ENCODE measurements around the gene LARP1B. TPM values are rescaled to one million over a fixed set of nuclear protein-coding genes. Genes with fewer than 3 reads are reported as not detected.

LARP1B gene
- total and polyA plus RNA-seq, 9 of the 15 experiments (the other 6 are each of a cell fraction or from before 2014, with no cell fraction given), result 19.2 to 59.7 (median 37.9) TPM

GRCh38 chr4:128242601-128243000 lies 181.5 kb downstream of the LARP1B start:
- Histone ChIP-seq H3K27me3 (ENCODE audit: control insufficient read depth in 2 of 2, insufficient read depth in 2 of 2, low read length in 2 of 2) (no peaks in the 10 kb centered on the region; a peak in 1 of 5 replicates), H3K79me2 (ENCODE audit: control insufficient read depth, insufficient read depth, low read length) (no peaks in the 10 kb centered on the region), H3K9me1 (ENCODE audit: control insufficient read depth, insufficient read depth, low read length) (no peaks in the 10 kb centered on the region), H4K20me1 (replicated peaks; ENCODE audit: control insufficient read depth, insufficient read depth, low read length) (no peaks in the 10 kb centered on the region), H2AFZ (ENCODE audit: low read depth, low read length) (no peak overlapping the region), H3K4me1 (replicated peaks in 1 of 2; ENCODE audit: control insufficient read depth in 2 of 2, insufficient read depth in 2 of 2, low read length in 2 of 2) (no peaks in the 10 kb centered on the region; a peak in 1 of 5 replicates), H3K9me3 (replicated peaks; ENCODE audit: control insufficient read depth, insufficient read depth, low read depth, low read length) (no peaks in the 10 kb centered on the region), H3K9ac (ENCODE audit: insufficient read depth in 1 of 2, low read depth in 2 of 2, low read length in 2 of 2) (no peak overlapping the region), H3K36me3 (ENCODE audit: control insufficient read depth, insufficient read depth, low read length) (no peaks in the 10 kb centered on the region), H3K4me3 (no peak overlapping the region), H3K4me2 (ENCODE audit: insufficient read depth, low read length) (no peak overlapping the region), H3K27ac (ENCODE audit: extremely low read depth, low read depth, low read length) (no peak overlapping the region)
- no peak for DNase-seq (ENCODE audit: extremely low read depth in 1 of 4, low spot score in 3 of 4)
- ATAC-seq, result no peak
- intact Hi-C loops (cut with micrococcal nuclease) (no loop called here), in situ Hi-C loops (cut with MboI) (no loop called here)
- ChIA-PET POLR2A (interaction anchor here (1.1 kb wide), 1 partner anchor 10 kb away, joined by 3 read pairs; no protein-coding TSS in a partner anchor), CTCF (ENCODE audit: low intra/inter-chr PET ratio) (no interaction called here)
- 46% methylated on average over 4 of the region's 4 CpGs for WGBS (ENCODE audit: insufficient coverage, low coverage, missing lambda C conversion rate)
- FAIRE-seq, result no peak
- BruUV-seq (replicated peaks), result no TSS peak
- no peak for TF ChIP-seq CEBPG (CRISPR knock-in tag; IDR thresholded peaks at IDR 0.05)
- TF ChIP-seq CEBPG (tag; conservative IDR thresholded peaks at IDR 0.05 in 1 of 2, IDR thresholded peaks at IDR 0.05 in 1 of 2), result no peak
- TF ChIP-seq RUNX1 (IDR thresholded peaks at IDR 0.05; ENCODE audit: low read depth), result no peak
- no peak for TF ChIP-seq IFI16 (CRISPR knock-in tag; IDR thresholded peaks at IDR 0.05)
- no peak for TF ChIP-seq XRCC4 (IDR thresholded peaks at IDR 0.05; ENCODE audit: extremely low read depth, insufficient read depth, insufficient read length)
- TF ChIP-seq HNRNPL (IDR thresholded peaks at IDR 0.05; ENCODE audit: low read depth, low read length), result no peak
- no peak for TF ChIP-seq EWSR1 (IDR thresholded peaks at IDR 0.05; ENCODE audit: borderline replicate concordance, low read depth, partially characterized antibody)
- no peak for TF ChIP-seq FOXJ2 (tag; IDR thresholded peaks at IDR 0.05)
- TF ChIP-seq HDAC3 (IDR thresholded peaks at IDR 0.05; ENCODE audit: borderline replicate concordance, partially characterized antibody), result no peak
- TF ChIP-seq RFX1 (IDR thresholded peaks at IDR 0.05), result no peak
- no peak for TF ChIP-seq ZNF143 (CRISPR knock-in tag; IDR thresholded peaks at IDR 0.05)
- no peak for TF ChIP-seq GABPB1 (CRISPR knock-in tag; IDR thresholded peaks at IDR 0.05)
- TF ChIP-seq ZNF12 (CRISPR knock-in tag; IDR thresholded peaks at IDR 0.05), result no peak
- no peak for TF ChIP-seq ZNF764 (CRISPR knock-in tag; IDR thresholded peaks at IDR 0.05; ENCODE audit: low read depth)
- TF ChIP-seq ELF2 (CRISPR knock-in tag; IDR thresholded peaks at IDR 0.05), result no peak
- no peak for TF ChIP-seq SMC3 (conservative IDR thresholded peaks at IDR 0.05; ENCODE audit: insufficient read depth, low read depth, low read length)
- TF ChIP-seq FOXK2 (conservative IDR thresholded peaks at IDR 0.05 in 1 of 2, IDR thresholded peaks at IDR 0.05 in 1 of 2; ENCODE audit: low read depth in 2 of 2), result no peak
- no peak for TF ChIP-seq NFE2L1 (tag; IDR thresholded peaks at IDR 0.05; ENCODE audit: borderline replicate concordance, low read depth)
